Smooth muscle cell (in vitro differentiated cells): ENCODE measurements around the gene CEP57. TPM values are rescaled to one million over a fixed set of nuclear protein-coding genes. Genes with fewer than 3 reads are reported as not detected.

Source experiments
- DNase-seq: peaks from one replicate; lab custom pipeline; 2025; ENCODE audit not compliant: unreplicated experiment; lab: John Stamatoyannopoulos, UW
- H2AFZ ChIP-seq: fragments of 200-600 bp; sonication (generic); 2 replicates; pipeline ENCODE4 v1.6.0; 2016; ENCODE audit warnings: antibody characterized with exemption, low read depth, mild to moderate bottlenecking
- H3F3A ChIP-seq: fragments of 200-600 bp; sonication (generic); 2 replicates; pipeline ENCODE4 v1.6.0; 2017; ENCODE audit warnings: antibody characterized with exemption, low read depth
- H3K27ac ChIP-seq: fragments of 200-600 bp; sonication (generic); 2 replicates; pipeline ENCODE4 v1.5.1; 2016; ENCODE audit warnings: low read depth, mild to moderate bottlenecking
- H3K27me3 ChIP-seq: fragments of 200-600 bp; sonication (generic); 2 replicates; pipeline ENCODE4 v1.6.1; 2016; ENCODE audit warnings: low read depth, mild to moderate bottlenecking
- H3K36me3 ChIP-seq: fragments of 200-600 bp; sonication (generic); 2 replicates; pipeline ENCODE4 v1.5.1; 2016; ENCODE audit warnings: low read depth
- H3K4me1 ChIP-seq: fragments of 200-600 bp; sonication (generic); 2 replicates; pipeline ENCODE4 v1.5.1; 2016; ENCODE audit warnings: low read depth
- H3K4me2 ChIP-seq: fragments of 200-600 bp; sonication (generic); 2 replicates; pipeline ENCODE4 v1.6.0; 2016; ENCODE audit warnings: mild to moderate bottlenecking
- H3K4me3 ChIP-seq: fragments of 200-600 bp; sonication (generic); 2 replicates; pipeline ENCODE4 v1.5.1; 2016; ENCODE audit warnings: mild to moderate bottlenecking
- H3K79me2 ChIP-seq: fragments of 200-600 bp; sonication (generic); 2 replicates; pipeline ENCODE4 v1.6.0; 2016; ENCODE audit warnings: low read depth, mild to moderate bottlenecking
- H3K9ac ChIP-seq: fragments of 200-600 bp; sonication (generic); 2 replicates; pipeline ENCODE4 v1.6.0; 2016; ENCODE audit warnings: low read depth
- H3K9me3 ChIP-seq: fragments of 200-600 bp; sonication (generic); replicated peaks from 2 replicates; pipeline ENCODE4 v1.5.1; 2016; ENCODE audit warnings: low read depth
- H4K20me1 ChIP-seq: fragments of 200-600 bp; sonication (generic); 2 replicates; pipeline ENCODE4 v1.6.0; 2016; ENCODE audit warnings: low read depth
- CTCF ChIP-seq: fragments of 200-600 bp; sonication (generic); IDR thresholded peaks from 2 replicates; pipeline ENCODE4 v1.5.1; 2017; ENCODE audit warnings: borderline replicate concordance, mild to moderate bottlenecking, antibody characterized with exemption; ENCODE audit not compliant: insufficient read depth, poor library complexity, severe bottlenecking
- WGBS: methylation state at CpG from one replicate; pipeline ENCODE4 v1.1.7; 2016; ENCODE audit warnings: low lambda C conversion rate; 5-methylcytosine and 5-hydroxymethylcytosine counted together
- polyA plus RNA-seq: library from polyadenylated mRNA; unstranded; fragments of >200 nt; fragmentation: Nextera tagmentation; extraction: Ambion mirVana; gene quantifications from 2 replicates; pipeline ENCODE4 v1.2.1, GENCODE V29; 2016
- total RNA-seq: library from RNA; depleted of rRNA; stranded (reverse); fragments of >200 nt; gene quantifications from 2 replicates; pipeline ENCODE4 v1.2.3, GENCODE V29; 2014

Gene CEP57
- total and polyA plus RNA-seq, 2 experiments from 2014 or later = 37.4 to 67.7 TPM

DNA sequence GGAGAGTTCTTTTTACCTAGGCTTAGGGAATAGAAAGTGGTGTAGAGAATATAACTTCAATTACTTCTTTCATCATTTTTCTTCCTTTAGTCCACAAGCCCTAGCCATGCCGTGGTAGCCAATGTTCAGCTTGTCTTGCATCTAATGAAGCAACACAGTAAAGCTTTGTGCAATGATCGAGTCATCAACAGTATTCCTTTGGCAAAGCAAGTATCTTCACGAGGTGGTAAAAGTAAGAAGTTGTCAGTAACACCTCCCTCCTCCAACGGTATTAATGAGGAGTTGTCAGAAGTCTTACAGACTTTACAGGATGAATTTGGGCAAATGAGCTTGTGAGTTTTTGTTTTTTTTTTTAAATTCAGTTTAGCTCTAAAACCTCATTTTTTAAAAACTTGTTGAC lies 37.4 kb downstream of the CEP57 start:
- H3K27me3 ChIP-seq = no peaks in the 10 kb centered on the region
- DNase-seq = no peak
- H2AFZ ChIP-seq = no peak overlapping the region
- H4K20me1 ChIP-seq = peaks cover 3% of the 10 kb centered on the region
- no peak overlapping the region for H3K9ac ChIP-seq
- no peak overlapping the region for H3K27ac ChIP-seq
- H3K79me2 ChIP-seq = no peaks in the 10 kb centered on the region
- 41% methylated on average over 4 of the region's 4 CpGs for WGBS
- H3K4me3 ChIP-seq = no peak overlapping the region
- no peak for TF ChIP-seq CTCF
- H3F3A ChIP-seq = peaks cover 16% of the 10 kb centered on the region
- H3K4me1 ChIP-seq = peaks cover 7% of the 10 kb centered on the region
- H3K9me3 ChIP-seq = no peaks in the 10 kb centered on the region
- no peak overlapping the region for H3K4me2 ChIP-seq
- H3K36me3 ChIP-seq = no peaks in the 10 kb centered on the region

DNA sequence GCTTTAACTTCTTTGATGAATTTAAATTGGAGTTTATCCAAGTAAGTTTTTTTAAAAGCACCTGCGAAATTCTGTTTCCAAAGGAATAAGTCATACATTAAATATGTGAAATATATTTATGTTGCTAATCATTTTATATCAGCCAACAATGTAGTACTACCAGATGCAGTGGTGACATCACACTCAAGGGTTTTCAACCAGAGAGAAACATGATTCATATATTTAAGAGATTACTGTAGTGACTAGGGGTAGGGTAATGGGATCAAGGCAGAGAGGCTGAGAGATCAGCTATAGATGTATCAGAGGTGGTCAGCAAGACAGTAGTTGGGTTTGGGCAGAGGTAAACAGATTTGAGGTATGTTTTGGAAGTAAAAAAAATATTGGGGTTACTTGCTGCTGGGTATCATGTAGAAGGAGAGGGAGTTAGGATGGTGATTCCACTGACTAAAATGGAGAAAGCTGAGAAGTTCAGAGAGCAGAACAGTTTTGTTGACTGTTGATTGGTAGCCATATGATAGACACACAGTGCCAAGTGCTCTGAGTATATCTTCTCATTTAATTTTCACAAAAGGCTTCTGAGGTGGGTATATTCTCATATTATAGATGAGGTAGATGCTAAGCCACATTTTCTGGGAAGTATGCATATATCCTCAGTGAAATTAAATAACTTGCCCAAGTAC lies 39.4 kb downstream of the CEP57 start:
- H3K79me2 ChIP-seq = no peaks in the 10 kb centered on the region
- no peaks in the 10 kb centered on the region for H3K9me3 ChIP-seq
- no peak overlapping the region for H3K9ac ChIP-seq
- no peak overlapping the region for H2AFZ ChIP-seq
- peak overlapping the region; percentile 93 for H3K27ac ChIP-seq
- H3F3A ChIP-seq = peaks cover 16% of the 10 kb centered on the region
- peaks cover 7% of the 10 kb centered on the region for H3K4me1 ChIP-seq
- WGBS = 94% methylated on average over 1 of the region's 1 CpG
- no peak for DNase-seq
- peaks cover 6% of the 10 kb centered on the region for H3K36me3 ChIP-seq
- H3K4me3 ChIP-seq = no peak overlapping the region
- H3K4me2 ChIP-seq = no peak overlapping the region
- no peak for TF ChIP-seq CTCF
- H4K20me1 ChIP-seq = peaks cover 3% of the 10 kb centered on the region
- no peaks in the 10 kb centered on the region for H3K27me3 ChIP-seq

DNA sequence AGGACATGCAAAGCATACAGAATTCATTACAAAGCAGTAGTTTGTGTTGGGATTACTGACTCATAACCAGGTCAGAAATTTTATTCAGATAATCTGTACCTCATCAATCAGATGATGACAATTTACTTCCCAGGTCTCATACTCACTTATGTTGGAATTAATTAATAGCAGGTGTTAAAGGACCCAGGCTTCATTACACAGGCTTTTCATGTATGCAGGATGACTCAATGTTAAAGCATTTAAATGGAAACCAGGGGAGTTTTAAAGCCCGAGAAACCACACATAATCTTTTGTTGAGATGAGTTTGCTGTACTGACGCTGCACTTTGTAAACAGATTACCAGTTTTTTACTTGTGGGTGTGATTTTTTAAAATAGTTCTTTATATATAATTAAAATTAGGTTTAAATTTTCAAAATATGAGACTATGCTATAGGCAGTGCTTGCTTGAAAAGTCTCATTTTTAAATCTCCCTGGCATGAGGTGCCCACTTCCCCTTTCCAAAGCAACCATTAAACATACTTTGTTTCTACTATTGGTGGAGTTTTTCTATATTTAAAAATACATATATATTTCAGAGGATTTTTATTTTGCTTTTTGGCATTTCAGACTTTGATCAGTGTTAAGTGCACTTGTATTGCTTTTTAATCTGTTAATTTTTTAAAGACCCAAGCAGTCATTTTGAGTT lies 41.0 kb downstream of the CEP57 start:
- Histone ChIP-seq H3K36me3 (peaks cover 6% of the 10 kb centered on the region), H3K9me3 (no peaks in the 10 kb centered on the region), H3K9ac (peak overlapping the region; percentile 56), H3K79me2 (no peaks in the 10 kb centered on the region), H3K4me2 (peak overlapping the region; percentile 51), H3K4me1 (peaks cover 10% of the 10 kb centered on the region), H3K4me3 (no peak overlapping the region), H3F3A (peaks cover 16% of the 10 kb centered on the region), H3K27ac (peak overlapping the region; percentile 93), H2AFZ (no peak overlapping the region), H3K27me3 (no peaks in the 10 kb centered on the region), H4K20me1 (peaks cover 3% of the 10 kb centered on the region)
- WGBS = 1% methylated on average over 2 of the region's 2 CpGs
- no peak for DNase-seq
- no peak for TF ChIP-seq CTCF
